GM12892 (cell line): ENCODE data around the gene CCDC33.

Source experiments
- POLR2A ChIP-seq: IDR thresholded peaks from 2 replicates; pipeline ENCODE4 v1.6.1; 2011; ENCODE audit warnings: low read depth, low read length, control low read depth
- POLR2AphosphoS5 ChIP-seq: IDR thresholded peaks from 2 replicates; pipeline ENCODE4 v1.6.1; 2011; ENCODE audit warnings: low read depth, low read length, control low read depth

DNA sequence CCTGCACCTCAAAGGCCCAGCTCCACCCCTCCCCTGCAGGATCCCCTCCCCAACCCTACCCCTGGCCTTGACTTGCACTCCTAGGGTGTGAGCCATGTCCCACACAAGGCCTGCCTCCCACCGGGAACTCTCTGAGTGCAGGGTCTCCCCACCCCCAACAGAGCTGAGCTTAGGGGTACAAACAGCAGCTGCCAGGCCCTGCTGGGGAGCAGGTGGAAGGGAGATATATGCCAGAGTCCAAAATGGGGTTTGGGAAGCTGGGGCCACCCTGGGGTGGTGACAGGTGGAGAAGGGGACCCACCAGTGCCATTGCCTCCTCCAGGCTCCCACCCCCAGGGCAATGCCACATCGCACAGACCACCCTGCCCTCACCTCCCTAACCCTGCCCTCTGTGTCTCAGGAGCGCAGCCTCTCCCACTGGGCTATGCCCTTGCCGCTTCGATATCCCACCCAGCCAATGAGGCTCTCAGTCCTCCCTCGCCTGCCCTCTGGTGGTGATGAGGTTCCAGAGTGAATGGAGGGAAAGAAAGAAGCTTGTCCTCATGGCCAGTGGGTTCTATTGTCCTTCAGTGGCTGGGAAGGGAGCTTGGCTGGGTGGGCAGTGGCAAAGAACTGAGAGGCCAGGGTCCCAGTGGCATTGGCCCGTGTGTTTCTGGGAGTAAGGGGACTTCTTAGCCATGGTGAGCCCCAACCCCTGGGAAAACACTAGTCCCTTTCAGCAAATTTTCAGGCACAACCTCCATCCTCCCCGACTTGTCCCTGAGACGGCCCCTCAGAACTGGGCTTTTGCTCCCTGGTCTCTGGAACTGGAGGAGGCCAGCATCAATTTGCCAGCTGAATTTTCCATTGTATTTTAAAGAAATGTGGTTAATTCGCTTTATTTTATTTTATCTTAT, 84.5 kb downstream of the CCDC33 start:
- TF ChIP-seq POLR2A, result no peak
- TF ChIP-seq POLR2AphosphoS5, result no peak
